Activated CD4-positive, alpha-beta T cell treated with anti-CD3 and anti-CD28 coated beads for 24 hours (primary cell): ENCODE results near the gene DMRTC2.

Source experiments
- DNase-seq, 2 donors: peaks; one replicate each; pipeline ENCODE4 v3.0.0-alpha.2; 2020; ENCODE audit warnings: low read depth in 2 of 2

The DMRTC2 gene

DNA sequence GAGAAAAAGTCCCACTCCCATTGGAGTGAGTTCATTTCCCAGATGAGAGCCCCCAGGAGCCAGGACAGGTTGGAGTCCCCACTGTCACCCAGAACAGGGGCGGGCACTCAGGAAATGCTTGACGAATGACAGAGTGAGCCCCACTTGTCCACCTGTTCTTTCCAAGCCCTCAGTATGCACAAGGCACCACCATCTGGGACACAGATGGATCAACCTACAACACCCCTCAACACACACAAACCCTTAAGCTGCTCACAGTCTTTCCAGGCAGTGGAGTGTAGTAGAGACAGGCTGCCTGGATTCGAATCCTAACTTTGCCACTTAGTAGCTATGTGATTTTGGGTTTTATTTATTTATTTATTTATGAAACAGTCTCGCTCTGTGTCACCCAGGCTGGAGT lies 46.1 kb downstream of the DMRTC2 start:
- DNase-seq = no peak

DNA sequence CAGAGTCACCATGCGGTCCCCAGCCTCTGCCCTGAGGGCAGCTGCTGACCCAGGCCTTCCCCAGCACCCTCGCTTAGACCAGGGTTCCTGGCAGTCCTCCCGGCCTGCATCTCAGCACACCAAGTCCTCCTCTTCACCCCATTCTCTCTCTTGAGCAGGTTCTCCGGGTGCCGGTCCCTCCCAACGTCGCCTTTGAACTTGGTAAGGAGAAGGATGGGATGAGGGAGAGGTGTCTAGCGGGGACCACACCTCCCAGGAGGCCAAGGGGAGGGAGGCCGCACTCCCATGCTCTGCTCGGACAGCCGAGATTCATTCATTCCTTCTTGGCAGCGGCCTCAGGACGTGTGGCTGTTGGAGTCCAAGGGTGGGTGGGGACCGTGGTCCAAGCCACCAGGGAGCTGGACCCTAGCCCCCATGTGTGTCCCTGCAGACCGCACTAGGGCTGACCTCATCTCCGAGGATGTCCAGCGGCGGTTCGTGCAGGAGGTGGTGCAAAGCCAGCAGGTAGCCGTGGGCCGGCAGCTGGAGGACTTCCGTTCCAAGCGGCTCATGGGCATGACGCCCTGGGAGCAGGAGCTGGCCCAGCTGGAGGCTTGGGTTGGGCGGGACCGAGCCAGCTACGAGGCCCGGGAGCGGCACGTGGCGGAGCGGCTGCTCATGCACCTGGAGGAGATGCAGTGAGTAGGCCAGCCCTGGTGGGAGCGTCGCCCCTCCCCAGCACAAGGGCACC lies 47.5 kb downstream of the DMRTC2 start:
- no peak for DNase-seq

DNA sequence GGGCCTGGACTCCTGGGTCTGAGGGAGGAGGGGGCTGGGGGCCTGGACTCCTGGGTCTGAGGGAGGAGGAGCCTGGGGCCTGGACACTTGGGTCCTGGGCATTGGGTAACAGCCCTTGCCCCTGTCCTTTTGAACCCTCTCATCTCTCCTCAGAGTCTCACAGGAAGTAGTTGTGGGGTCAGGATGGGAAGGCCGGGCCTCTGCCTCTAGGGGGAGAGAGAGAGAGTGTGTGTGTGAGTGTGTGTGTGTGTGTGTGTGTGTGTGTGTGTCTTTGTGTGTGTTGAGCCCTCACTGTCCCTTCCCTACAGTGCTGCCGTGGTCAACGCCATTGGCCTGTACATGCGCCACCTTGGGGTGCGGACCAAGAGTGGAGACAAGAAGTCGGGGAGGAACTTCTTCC lies 49.1 kb downstream of the DMRTC2 start:
- no peak for DNase-seq

DNA sequence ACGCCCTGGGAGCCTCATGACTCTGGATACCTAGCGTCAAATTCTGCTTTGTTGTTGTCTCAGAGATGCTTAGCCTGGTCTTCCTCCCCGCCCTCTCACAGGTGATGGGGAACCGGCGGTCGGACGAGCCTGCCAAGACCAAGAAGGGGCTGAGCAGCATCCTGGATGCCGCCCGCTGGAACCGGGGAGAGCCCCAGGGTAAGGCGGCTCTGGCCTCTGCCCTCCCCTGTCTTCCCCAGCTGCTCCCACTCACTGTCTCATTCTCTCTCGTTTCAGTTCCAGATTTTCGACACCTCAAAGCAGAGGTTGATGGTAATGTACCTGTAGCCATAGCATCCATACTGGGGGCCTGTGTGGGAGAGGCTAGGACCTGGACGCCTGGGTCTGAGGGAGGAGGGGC lies 49.5 kb downstream of the DMRTC2 start:
- no peak for DNase-seq

DNA sequence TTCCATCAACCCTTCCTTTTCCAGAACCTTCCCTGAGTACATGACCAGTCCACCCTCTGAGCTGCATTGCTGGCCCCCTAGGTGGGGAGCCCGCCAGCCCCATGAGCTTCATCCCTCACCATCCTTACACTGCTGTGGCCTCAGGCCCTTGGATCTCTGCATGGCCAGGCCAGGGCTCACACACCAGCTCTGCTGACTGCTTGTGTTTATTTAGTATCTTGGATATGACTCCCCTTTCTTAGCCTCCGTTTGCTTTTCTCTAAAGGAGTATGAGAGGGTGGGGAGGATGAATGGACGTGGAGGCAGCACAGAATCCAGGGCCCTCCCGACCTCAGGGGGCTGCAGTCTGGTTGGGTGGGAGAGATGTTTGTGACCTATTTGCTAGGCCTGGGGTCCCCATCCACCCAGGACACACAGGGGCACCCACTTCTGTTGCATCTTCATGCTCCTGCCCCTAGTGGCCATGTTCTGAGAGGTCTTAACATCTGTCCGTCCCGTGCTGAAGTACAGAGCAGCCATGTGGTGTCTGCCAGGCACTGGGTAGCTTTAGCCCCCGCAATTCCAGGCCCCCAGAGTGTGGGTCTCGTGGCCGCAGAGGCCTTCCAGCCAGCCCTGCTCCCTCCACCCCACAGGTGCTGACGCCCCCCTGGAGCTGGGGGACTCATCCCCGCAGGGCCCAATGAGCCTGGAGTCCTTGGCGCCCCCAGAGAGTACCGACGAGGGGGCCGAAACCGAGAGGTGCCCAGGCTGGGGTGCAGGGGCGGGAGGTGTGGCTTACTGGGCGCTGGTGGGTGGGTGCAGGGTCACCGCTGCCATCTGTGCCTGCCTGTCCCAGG lies 51.1 kb downstream of the DMRTC2 start:
- DNase-seq = no peak

DNA sequence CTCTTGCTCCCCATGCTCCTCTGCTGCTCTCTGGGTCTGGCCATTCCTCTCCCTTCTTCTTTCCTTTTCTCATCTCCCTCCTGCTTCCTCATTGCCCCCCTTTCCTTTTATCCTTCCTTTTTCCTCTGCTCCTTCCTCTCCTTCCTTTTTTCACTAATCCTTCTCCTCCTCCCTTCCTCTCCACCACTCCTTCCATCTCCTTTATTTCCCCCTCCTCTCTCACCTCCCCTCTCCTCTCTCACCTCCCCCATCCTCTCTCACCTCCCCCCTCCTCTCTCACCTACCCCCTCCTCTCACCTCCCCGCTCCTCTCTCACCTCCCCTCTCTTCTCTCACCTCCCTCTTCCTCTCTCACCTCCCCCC lies 51.7 kb downstream of the DMRTC2 start:
- DNase-seq = no peak

DNA sequence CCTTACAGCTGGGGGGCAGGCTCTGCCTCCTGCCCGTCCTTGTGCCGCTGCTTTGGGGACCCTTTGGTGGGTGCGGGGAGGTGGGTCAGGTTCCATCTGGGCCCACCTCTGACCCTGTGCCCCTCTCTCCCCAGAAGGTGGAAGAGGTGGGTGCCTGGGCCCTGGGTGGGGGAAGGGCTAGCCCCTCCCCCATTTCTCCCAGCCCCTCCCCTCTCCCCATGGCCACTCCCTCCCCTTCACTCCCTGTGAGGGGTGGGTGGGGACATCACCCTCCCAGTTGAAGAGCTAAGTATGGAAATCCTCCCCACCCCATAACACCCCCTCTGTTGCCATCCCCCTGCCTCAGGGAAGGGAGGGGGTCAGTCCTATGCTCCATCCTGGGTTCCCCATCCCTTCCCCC lies 52.3 kb downstream of the DMRTC2 start:
- DNase-seq = no peak

DNA sequence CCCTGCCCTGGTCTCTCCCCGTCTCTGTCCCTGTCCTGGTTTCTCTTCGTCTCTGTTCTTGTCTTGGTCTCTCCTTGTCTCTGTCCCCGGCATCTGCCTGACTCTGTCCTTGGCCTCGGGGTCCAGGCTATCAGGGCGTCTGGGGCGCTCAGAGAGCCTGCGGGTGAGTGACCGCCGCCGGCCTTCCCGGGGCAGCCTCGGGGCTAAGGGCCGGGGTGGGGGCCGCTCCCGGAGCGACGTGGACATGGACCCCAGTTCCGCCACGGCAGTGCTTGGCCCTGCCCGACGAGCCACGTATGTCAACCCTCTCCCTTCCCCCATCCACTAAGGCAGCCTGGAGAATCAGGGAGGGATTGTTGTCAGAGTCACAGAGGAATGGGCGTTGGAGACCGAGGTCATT lies 53.0 kb downstream of the DMRTC2 start:
- no peak for DNase-seq

DNA sequence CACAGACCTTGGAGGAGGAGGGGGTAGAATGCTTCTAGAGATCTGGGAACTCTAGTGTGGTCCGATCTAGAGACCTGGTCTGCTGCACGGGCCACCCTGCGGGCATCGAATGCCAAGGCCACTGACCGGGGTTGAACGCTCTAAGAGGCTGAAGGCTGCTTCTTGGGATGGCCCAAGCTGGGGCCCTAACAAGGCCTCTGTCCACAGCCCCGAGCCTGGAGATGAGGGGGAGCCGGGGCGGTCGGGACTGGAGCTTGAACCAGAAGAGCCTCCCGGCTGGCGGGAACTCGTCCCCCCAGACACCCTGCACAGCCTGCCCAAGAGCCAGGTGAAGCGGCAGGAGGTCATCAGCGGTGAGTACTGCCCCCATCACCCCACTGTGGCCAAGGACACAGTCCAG lies 53.4 kb downstream of the DMRTC2 start:
- no peak for DNase-seq
